Naive thymus-derived CD8-positive, alpha-beta T cell (primary cell): ENCODE results near the gene NTN1. TPM values are rescaled to one million over a fixed set of nuclear protein-coding genes. Genes with fewer than 3 reads are reported as not detected.
"Not testable (repeated sequence)": the region's sequence is repeated elsewhere in the genome, so short reads cannot be mapped to it uniquely, and the experiment has no call there.

Experiments
- ATAC-seq, 2 donors: fragments of 150-1000 bp; cut with Tn5 transposase in 1 of 2; sonication (Bioruptor Pico), chemical (Tn5 transposase) in 1 of 2; 1 replicate in 1 of 2; 2 replicates in 1 of 2; pipeline ENCODE4 v1.10.0; 2021; ENCODE audit warnings: mild to moderate bottlenecking in 2 of 2, moderate library complexity in 2 of 2
- POLR2A ChIA-PET: fragments of 350-600 bp; sonication (Branson Sonifier 250); formaldehyde crosslinking; loops from one replicate; lab custom pipeline; 2021; ENCODE audit warnings: antibody characterized with exemption; lab: Charles Lee
- DNase-seq, 10 donors: peaks; one replicate each; pipeline versions ENCODE4 v3.0.0 to v3.0.0-alpha.2; 2020 to 2022
- H3K27ac Mint-ChIP-seq, 10 donors: one replicate each; pipeline ENCODE4 v1.8.0; 2020 to 2022; ENCODE audit warnings: mild to moderate bottlenecking in 10 of 10, mixed read lengths in 10 of 10, moderate library complexity in 4 of 10, inconsistent platforms in 1 of 10
- H3K27me3 Mint-ChIP-seq, 5 donors: one replicate each; pipeline ENCODE4 v1.8.0; 2021 to 2022; ENCODE audit warnings: mixed read lengths in 5 of 5
- H3K36me3 Mint-ChIP-seq, 3 donors: one replicate each; pipeline ENCODE4 v1.8.0; 2020 to 2022; ENCODE audit warnings: mixed read lengths in 3 of 3, mild to moderate bottlenecking in 2 of 3, inconsistent platforms in 1 of 3
- H3K4me1 Mint-ChIP-seq, 4 donors: one replicate each; pipeline ENCODE4 v1.8.0; 2021 to 2022; ENCODE audit warnings: mixed read lengths in 4 of 4
- H3K4me3 Mint-ChIP-seq, 10 donors: one replicate each; pipeline ENCODE4 v1.8.0; 2020 to 2022; ENCODE audit warnings: mild to moderate bottlenecking in 10 of 10, mixed read lengths in 10 of 10, moderate library complexity in 6 of 10, inconsistent platforms in 1 of 10
- H3K9me3 Mint-ChIP-seq, 9 donors: one replicate each; pipeline ENCODE4 v1.8.0; 2020 to 2022; ENCODE audit warnings: mixed read lengths in 9 of 9, mild to moderate bottlenecking in 3 of 9, inconsistent platforms in 1 of 9, moderate library complexity in 1 of 9
- polyA plus RNA-seq, 3 donors: library from polyadenylated mRNA; unstranded; fragments of 300-500 nt; fragmentation: Illumina TruSeq; gene quantifications; one replicate each; pipeline ENCODE4 v1.2.3, GENCODE V29; 2021
- total RNA-seq, 8 experiments: library from RNA in 2 of 8; stranded (reverse) in 2 of 8; gene quantifications; one replicate each; pipeline ENCODE4 v1.2.3 and lab custom pipeline; 2021 to 2026

NTN1 gene
- total and polyA plus RNA-seq, 5 experiments from 2014 or later, result 0.05 TPM; not detected in 4

GRCh38 chr17:9079461-9080103 lies 58.3 kb downstream of the NTN1 start:
- Mint-ChIP-seq H3K4me1 (peaks cover 14 to 33% (median 29%) of the 10 kb centered on the region in 4 donors), H3K27me3 (no peaks in the 10 kb centered on the region), H3K4me3 (peak overlapping the region in 1 of 10 donors; percentile 26), H3K27ac (peak overlapping the region in 8 of 10 donors; percentile 11 to 89 (median 74)), H3K36me3 (no peaks in the 10 kb centered on the region), H3K9me3 (peaks cover 0 to 9% (median 3%) of the 10 kb centered on the region in 9 donors)
- DNase-seq (peak in 6 of 10 donors; percentile 5 to 35 (median 21)), ATAC-seq (peak in 1 of 2 donors; percentile 57)
- POLR2A ChIA-PET, result no interaction called here

GRCh38 chr17:9080296-9080914 lies 59.1 kb downstream of the NTN1 start:
- peak overlapping the region in 3 of 10 donors; percentile 8 to 41 (median 26) for H3K4me3 Mint-ChIP-seq

GRCh38 chr17:9080983-9081382 lies 59.7 kb downstream of the NTN1 start:
- Mint-ChIP-seq H3K27ac (peak overlapping the region in 3 of 10 donors; percentile 15 to 51 (median 36)), H3K4me1 (peaks cover 14 to 33% (median 29%) of the 10 kb centered on the region in 4 donors), H3K36me3 (no peaks in the 10 kb centered on the region), H3K27me3 (no peaks in the 10 kb centered on the region), H3K4me3 (no peak overlapping the region), H3K9me3 (peaks cover 0 to 9% (median 3%) of the 10 kb centered on the region in 9 donors)
- no peak for DNase-seq
- POLR2A ChIA-PET, result no interaction called here
- ATAC-seq, result no peak

More at GRCh38 chr17:9080296-9080914, 59.1 kb downstream of the NTN1 start:
- peaks cover 0 to 9% (median 3%) of the 10 kb centered on the region in 9 donors for H3K9me3 Mint-ChIP-seq
- no peaks in the 10 kb centered on the region for H3K27me3 Mint-ChIP-seq
- POLR2A ChIA-PET, result no interaction called here
- peak in 1 of 10 donors; percentile 3 for DNase-seq
- H3K4me1 Mint-ChIP-seq, result peaks cover 14 to 33% (median 29%) of the 10 kb centered on the region in 4 donors
- no peak for ATAC-seq
- H3K36me3 Mint-ChIP-seq, result no peaks in the 10 kb centered on the region
- peak overlapping the region; percentile 13 to 93 (median 78) for H3K27ac Mint-ChIP-seq

GRCh38 chr17:9086577-9086976 lies 65.3 kb downstream of the NTN1 start:
- no peak for ATAC-seq
- Mint-ChIP-seq H3K4me1 (peaks cover 0 to 2% (median under 1%) of the 10 kb centered on the region in 4 donors), H3K27ac (no peak overlapping the region)

GRCh38 chr17:9087921-9088320 lies 66.6 kb downstream of the NTN1 start:
- Mint-ChIP-seq H3K36me3 (no peaks in the 10 kb centered on the region), H3K4me1 (no peaks in the 10 kb centered on the region), H3K27me3 (peaks cover 0 to 12% (median 3%) of the 10 kb centered on the region in 5 donors), H3K27ac (no peak overlapping the region), H3K4me3 (peak overlapping the region in 1 of 10 donors; percentile 12), H3K9me3 (no peaks in the 10 kb centered on the region)
- DNase-seq, result no peak
- no peak for ATAC-seq
- POLR2A ChIA-PET, result no interaction called here

More at GRCh38 chr17:9086577-9086976, 65.3 kb downstream of the NTN1 start:
- Mint-ChIP-seq H3K9me3 (no peaks in the 10 kb centered on the region), H3K4me3 (no peak overlapping the region), H3K36me3 (no peaks in the 10 kb centered on the region), H3K27me3 (peaks cover 0 to 12% (median 3%) of the 10 kb centered on the region in 5 donors)
- POLR2A ChIA-PET, result no interaction called here
- DNase-seq, result no peak

GRCh38 chr17:9090641-9091096 lies 69.4 kb downstream of the NTN1 start:
- no peak for DNase-seq
- H3K4me1 Mint-ChIP-seq, result no peaks in the 10 kb centered on the region
- no peaks in the 10 kb centered on the region for H3K36me3 Mint-ChIP-seq
- H3K27me3 Mint-ChIP-seq, result peaks cover 0 to 12% (median 3%) of the 10 kb centered on the region in 5 donors
- H3K27ac Mint-ChIP-seq, result no peak overlapping the region
- H3K9me3 Mint-ChIP-seq, result no peaks in the 10 kb centered on the region
- no peak for ATAC-seq
- POLR2A ChIA-PET, result no interaction called here
- no peak overlapping the region for H3K4me3 Mint-ChIP-seq

GRCh38 chr17:9094193-9094592 lies 72.9 kb downstream of the NTN1 start:
- no peak for ATAC-seq
- Mint-ChIP-seq H3K4me1 (no peaks in the 10 kb centered on the region), H3K27me3 (peaks cover 3 to 27% (median 9%) of the 10 kb centered on the region in 5 donors), H3K27ac (no peak overlapping the region), H3K36me3 (peaks cover 0 to 4% (median 0%) of the 10 kb centered on the region in 3 donors), H3K9me3 (no peaks in the 10 kb centered on the region), H3K4me3 (no peak overlapping the region)
- POLR2A ChIA-PET, result no interaction called here
- DNase-seq, result no peak

GRCh38 chr17:9095390-9095789 lies 74.1 kb downstream of the NTN1 start:
- POLR2A ChIA-PET, result no interaction called here
- no peak overlapping the region for H3K4me3 Mint-ChIP-seq
- H3K4me1 Mint-ChIP-seq, result no peaks in the 10 kb centered on the region
- H3K36me3 Mint-ChIP-seq, result peaks cover 0 to 4% (median 0%) of the 10 kb centered on the region in 3 donors
- DNase-seq, result no peak
- H3K27me3 Mint-ChIP-seq, result peaks cover 4 to 31% (median 9%) of the 10 kb centered on the region in 5 donors
- no peak overlapping the region for H3K27ac Mint-ChIP-seq
- ATAC-seq, result no peak
- H3K9me3 Mint-ChIP-seq, result no peaks in the 10 kb centered on the region

- H3K27ac Mint-ChIP-seq, result no peak overlapping the region
Measured at GRCh38 chr17:9098242-9098825, 77.0 kb downstream of the NTN1 start.

GRCh38 chr17:9101356-9101755 lies 80.0 kb downstream of the NTN1 start:
- H3K27ac Mint-ChIP-seq, result no peak overlapping the region
- peaks cover 0 to 10% (median 4%) of the 10 kb centered on the region in 3 donors for H3K36me3 Mint-ChIP-seq
- ATAC-seq (no peak), DNase-seq (no peak)
- H3K27me3 Mint-ChIP-seq, result peaks cover 15 to 44% (median 16%) of the 10 kb centered on the region in 5 donors
- H3K9me3 Mint-ChIP-seq, result peaks cover 0 to 12% (median 0%) of the 10 kb centered on the region in 9 donors
- H3K4me3 Mint-ChIP-seq, result no peak overlapping the region
- H3K4me1 Mint-ChIP-seq, result no peaks in the 10 kb centered on the region
- POLR2A ChIA-PET, result no interaction called here

More at GRCh38 chr17:9098242-9098825, 77.0 kb downstream of the NTN1 start:
- H3K4me3 Mint-ChIP-seq, result no peak overlapping the region
- ATAC-seq, result no peak
- peaks cover 15 to 44% (median 16%) of the 10 kb centered on the region in 5 donors for H3K27me3 Mint-ChIP-seq
- POLR2A ChIA-PET, result no interaction called here
- H3K4me1 Mint-ChIP-seq, result no peaks in the 10 kb centered on the region
- H3K36me3 Mint-ChIP-seq, result peaks cover 0 to 10% (median 4%) of the 10 kb centered on the region in 3 donors
- no peak for DNase-seq
- H3K9me3 Mint-ChIP-seq, result peaks cover 0 to 12% (median 0%) of the 10 kb centered on the region in 9 donors

- DNase-seq, H3K4me1 Mint-ChIP-seq, POLR2A ChIA-PET, H3K27ac Mint-ChIP-seq, ATAC-seq, H3K4me3 Mint-ChIP-seq: not testable (repeated sequence)
- Mint-ChIP-seq H3K36me3 (peaks cover 0 to 10% (median 0%) of the 10 kb centered on the region in 3 donors), H3K27me3 (peaks cover 9 to 27% (median 15%) of the 10 kb centered on the region in 5 donors), H3K9me3 (peaks cover 0 to 12% (median 0%) of the 10 kb centered on the region in 9 donors)
Measured at GRCh38 chr17:9103193-9103592, 81.9 kb downstream of the NTN1 start.

- DNase-seq (no peak), ATAC-seq (no peak)
- no peak overlapping the region for H3K27ac Mint-ChIP-seq
- H3K27me3 Mint-ChIP-seq, result peaks cover 5 to 17% (median 12%) of the 10 kb centered on the region in 5 donors
- peaks cover 0 to 10% (median 0%) of the 10 kb centered on the region in 3 donors for H3K36me3 Mint-ChIP-seq
- peaks cover 0 to 12% (median 0%) of the 10 kb centered on the region in 9 donors for H3K9me3 Mint-ChIP-seq
- H3K4me1 Mint-ChIP-seq, result no peaks in the 10 kb centered on the region
- POLR2A ChIA-PET, result no interaction called here
- no peak overlapping the region for H3K4me3 Mint-ChIP-seq
Measured at GRCh38 chr17:9104370-9105041, 83.2 kb downstream of the NTN1 start.
